Measurements from ENCODE around the gene CELA2B. TPM values are rescaled to one million over a fixed set of nuclear protein-coding genes. Genes with fewer than 3 reads are reported as not detected.
"Not testable (repeated sequence)": the region's sequence is repeated elsewhere in the genome, so short reads cannot be mapped to it uniquely, and the experiment has no call there.

CELA2B gene
- total RNA-seq, 1 experiment from 2014 or later = not detected

GRCh38 chr1:15500184-15501178 lies 24.6 kb downstream of the CELA2B start:
- DNase-seq (ENCODE audit: low read depth) = no peak

- DNase-seq (ENCODE audit: low read depth) = peak; percentile 43
These were observed 25.5 kb downstream of the CELA2B start for GRCh38 chr1:15501208-15502032.

- DNase-seq (ENCODE audit: low read depth) = no peak
These were observed 28.5 kb downstream of the CELA2B start for GRCh38 chr1:15504436-15504835.

GRCh38 chr1:15506831-15507230 lies 30.9 kb downstream of the CELA2B start:
- no peak for DNase-seq (ENCODE audit: low read depth)

GRCh38 chr1:15507278-15507677 lies 31.4 kb downstream of the CELA2B start:
- no peak for DNase-seq (ENCODE audit: low read depth)

GRCh38 chr1:15508700-15509487 lies 33.0 kb downstream of the CELA2B start:
- no peak for DNase-seq (ENCODE audit: low read depth)

GRCh38 chr1:15509586-15509985 lies 33.7 kb downstream of the CELA2B start:
- DNase-seq (ENCODE audit: low read depth) = no peak

- peak; percentile 9 for DNase-seq (ENCODE audit: low read depth)
These were observed 34.9 kb downstream of the CELA2B start for GRCh38 chr1:15510611-15511405.

GRCh38 chr1:15513192-15513591 lies 37.3 kb downstream of the CELA2B start:
- DNase-seq (ENCODE audit: low read depth) = no peak

- no peak for DNase-seq (ENCODE audit: low read depth)
These were observed 38.0 kb downstream of the CELA2B start for GRCh38 chr1:15513919-15514318.

GRCh38 chr1:15514557-15514956 lies 38.7 kb downstream of the CELA2B start:
- DNase-seq (ENCODE audit: low read depth) = not testable (repeated sequence)

GRCh38 chr1:15515022-15515663 lies 39.2 kb downstream of the CELA2B start:
- peak; percentile 36 for DNase-seq (ENCODE audit: low read depth)

GRCh38 chr1:15519625-15520024 lies 43.7 kb downstream of the CELA2B start:
- no peak for DNase-seq (ENCODE audit: low read depth)

GRCh38 chr1:15521206-15521906 lies 45.5 kb downstream of the CELA2B start:
- DNase-seq (ENCODE audit: low read depth) = not testable (repeated sequence)

GRCh38 chr1:15522551-15522950 lies 46.6 kb downstream of the CELA2B start:
- no peak for DNase-seq (ENCODE audit: low read depth)

GRCh38 chr1:15523104-15524020 lies 47.5 kb downstream of the CELA2B start:
- DNase-seq (ENCODE audit: low read depth) = no peak

GRCh38 chr1:15524021-15524282 lies 48.0 kb downstream of the CELA2B start, which contains the start of gene CASP9:
CASP9 (minus strand) TSS chr1:15524215; CDS start chr1:15524200, 15 bp downstream.
- DNase-seq (ENCODE audit: low read depth) = no peak

- DNase-seq (ENCODE audit: low read depth) = peak; percentile 94
These were observed 48.6 kb downstream of the CELA2B start for GRCh38 chr1:15524283-15525049.

Data from RPMI7951 (cell line).